Measurements from ENCODE around the gene CACNA1C. TPM values are rescaled to one million over a fixed set of nuclear protein-coding genes. Genes with fewer than 3 reads are reported as not detected.

Gene CACNA1C
- total RNA-seq, 3 donors from 2014 or later, result 2.6 to 11.8 (median 9.5) TPM

- peaks cover 0 to 19% of the 10 kb centered on the region in 2 donors for H3K4me1 ChIP-seq
- peak overlapping the region in 1 of 2 donors; percentile 7 for H3K27ac ChIP-seq
- H3K9me3 ChIP-seq, result no peaks in the 10 kb centered on the region
- no peaks in the 10 kb centered on the region for H3K27me3 ChIP-seq
- no peak for DNase-seq (ENCODE audit: low spot score in 2 of 2)
- no peak overlapping the region for H3K4me3 ChIP-seq
- H3K36me3 ChIP-seq, result no peaks in the 10 kb centered on the region
- intact Hi-C loops (cut with DNase I; ENCODE audit: low total_unique reads), result no loop called here
- TF ChIP-seq POLR2A (IDR thresholded peaks at IDR 0.05) (no peak), CTCF (IDR thresholded peaks at IDR 0.05) (no peak), POLR2AphosphoS5 (IDR thresholded peaks at IDR 0.05) (no peak)
Measured at GRCh38 chr12:2160043-2160442, 107.3 kb downstream of the CACNA1C start.

GRCh38 chr12:2161473-2161872, 108.7 kb downstream of the CACNA1C start:
- Histone ChIP-seq H3K27ac (peak overlapping the region; percentile 54 to 79), H3K4me3 (no peak overlapping the region), H3K9me3 (no peaks in the 10 kb centered on the region), H3K4me1 (peaks cover 0 to 19% of the 10 kb centered on the region in 2 donors), H3K27me3 (no peaks in the 10 kb centered on the region), H3K36me3 (no peaks in the 10 kb centered on the region)
- intact Hi-C loops (cut with DNase I; ENCODE audit: low total_unique reads), result no loop called here
- TF ChIP-seq POLR2AphosphoS5 (IDR thresholded peaks at IDR 0.05), result peak in 2 of 3 donors; percentile 13 to 66
- TF ChIP-seq CTCF (IDR thresholded peaks at IDR 0.05), result no peak
- DNase-seq (ENCODE audit: low spot score in 2 of 2), result peak; percentile 67 to 82

- Histone ChIP-seq H3K27ac (peak overlapping the region; percentile 67 to 79), H3K4me1 (peaks cover 0 to 19% of the 10 kb centered on the region in 2 donors), H3K4me3 (peak overlapping the region in 1 of 3 donors; percentile 7), H3K27me3 (no peaks in the 10 kb centered on the region), H3K36me3 (no peaks in the 10 kb centered on the region), H3K9me3 (peaks cover 7 to 16% of the 10 kb centered on the region in 2 donors)
- TF ChIP-seq POLR2AphosphoS5 (IDR thresholded peaks at IDR 0.05) (peak; percentile 33 to 64 (median 61)), CTCF (IDR thresholded peaks at IDR 0.05) (no peak)
- DNase-seq (ENCODE audit: low spot score in 2 of 2), result peak in 1 of 2 donors; percentile 50
- intact Hi-C loops (cut with DNase I; ENCODE audit: low total_unique reads), result no loop called here
Measured at GRCh38 chr12:2163177-2163941, 110.6 kb downstream of the CACNA1C start.

GRCh38 chr12:2165021-2165420, 112.2 kb downstream of the CACNA1C start:
- Histone ChIP-seq H3K4me3 (no peak overlapping the region), H3K36me3 (no peaks in the 10 kb centered on the region), H3K27me3 (no peaks in the 10 kb centered on the region), H3K27ac (peak overlapping the region in 1 of 2 donors; percentile 20), H3K4me1 (peaks cover 0 to 19% of the 10 kb centered on the region in 2 donors), H3K9me3 (peaks cover 7 to 16% of the 10 kb centered on the region in 2 donors)
- no peak for DNase-seq (ENCODE audit: low spot score in 2 of 2)
- intact Hi-C loops (cut with DNase I; ENCODE audit: low total_unique reads), result no loop called here
- TF ChIP-seq CTCF (IDR thresholded peaks at IDR 0.05) (no peak), POLR2A (IDR thresholded peaks at IDR 0.05) (no peak)

- H3K4me1 ChIP-seq, result peaks cover 0 to 18% of the 10 kb centered on the region in 2 donors
- TF ChIP-seq POLR2AphosphoS5 (IDR thresholded peaks at IDR 0.05) (no peak), POLR2A (IDR thresholded peaks at IDR 0.05) (no peak), CTCF (IDR thresholded peaks at IDR 0.05) (no peak)
- H3K4me3 ChIP-seq, result no peak overlapping the region
- H3K27me3 ChIP-seq, result no peaks in the 10 kb centered on the region
- no peak overlapping the region for H3K27ac ChIP-seq
- intact Hi-C loops (cut with DNase I; ENCODE audit: low total_unique reads), result no loop called here
- DNase-seq (ENCODE audit: low spot score in 2 of 2), result no peak
- H3K9me3 ChIP-seq, result peaks cover 7 to 16% of the 10 kb centered on the region in 2 donors
- no peaks in the 10 kb centered on the region for H3K36me3 ChIP-seq
Measured at GRCh38 chr12:2165927-2166326, 113.1 kb downstream of the CACNA1C start.
